Measurements from ENCODE around the gene TAGLN2. TPM values are rescaled to one million over a fixed set of nuclear protein-coding genes. Genes with fewer than 3 reads are reported as not detected.
A peak's percentile ranks its signal among the peaks of the same experiment; 100 is the strongest.

Gene TAGLN2
- total and polyA plus RNA-seq, 9 of the 15 experiments (the other 6 are each of a cell fraction or from before 2014, with no cell fraction given), result 192 to 683 (median 455) TPM

DNA sequence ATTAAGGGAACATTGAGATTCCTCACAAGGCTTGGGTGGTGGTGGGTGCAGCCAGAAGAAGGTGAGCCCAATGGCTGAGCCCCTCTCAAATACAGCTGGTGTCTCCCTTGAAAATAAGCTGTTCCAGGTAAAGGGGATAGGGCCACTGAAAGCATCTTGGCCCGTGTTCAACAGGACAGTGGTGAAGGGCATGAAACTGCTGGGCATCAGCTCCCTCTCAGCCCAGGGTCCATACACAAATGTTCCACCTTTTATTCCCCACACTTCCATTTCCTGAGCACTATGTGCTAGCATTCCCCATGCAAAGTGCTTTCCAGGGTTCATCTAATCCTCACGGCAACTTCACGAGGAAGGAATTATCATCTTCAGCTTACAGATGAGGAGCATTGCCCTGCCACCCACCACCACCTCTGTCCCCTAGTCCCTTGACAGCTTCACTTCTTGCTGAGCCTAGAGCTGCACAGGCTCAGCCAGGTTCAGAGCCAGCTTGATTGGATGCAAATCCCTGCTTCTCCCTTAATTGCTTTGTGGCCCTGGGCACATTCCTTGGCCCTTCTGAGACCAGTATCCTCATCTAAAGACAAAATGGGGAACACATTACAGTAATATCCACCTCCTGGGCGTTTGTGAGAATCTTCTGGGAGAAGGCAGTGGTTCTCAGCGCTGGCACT lies 9.6 kb downstream of the TAGLN2 start:
- ATAC-seq (peak; percentile 12), FAIRE-seq (no peak), DNase-seq (ENCODE audit: extremely low read depth in 1 of 4, low spot score in 3 of 4) (no peak)
- intact Hi-C loops (cut with micrococcal nuclease), result no loop called here
- peaks cover 8% of the 10 kb centered on the region for H4K20me1 ChIP-seq (replicated peaks; ENCODE audit: control insufficient read depth, insufficient read depth, low read length)
- no peak overlapping the region for H3K4me2 ChIP-seq (ENCODE audit: insufficient read depth, low read length)
- no peak overlapping the region for H3K9ac ChIP-seq (ENCODE audit: insufficient read depth in 1 of 2, low read depth in 2 of 2, low read length in 2 of 2)
- peaks cover 47% of the 10 kb centered on the region for H3K36me3 ChIP-seq (ENCODE audit: control insufficient read depth, insufficient read depth, low read length)
- in situ Hi-C loops (cut with MboI), result no loop called here
- no peaks in the 10 kb centered on the region for H3K27me3 ChIP-seq (ENCODE audit: control insufficient read depth in 2 of 2, insufficient read depth in 2 of 2, low read length in 2 of 2)
- H2AFZ ChIP-seq (ENCODE audit: low read depth, low read length), result no peak overlapping the region
- BruUV-seq (replicated peaks), result no TSS peak
- H3K4me1 ChIP-seq (replicated peaks in 1 of 2; ENCODE audit: control insufficient read depth in 2 of 2, insufficient read depth in 2 of 2, low read length in 2 of 2), result peaks cover 9 to 14% of the 10 kb centered on the region in 2 experiments
- peaks cover 13% of the 10 kb centered on the region for H3K79me2 ChIP-seq (ENCODE audit: control insufficient read depth, insufficient read depth, low read length)
- H3K9me1 ChIP-seq (ENCODE audit: control insufficient read depth, insufficient read depth, low read length), result peaks cover 3% of the 10 kb centered on the region
- ChIA-PET CTCF (ENCODE audit: low intra/inter-chr PET ratio) (no interaction called here), POLR2A (interaction anchor here (0.6 to 4.1 kb wide), 9 partner anchors 8 to 749 kb away, joined by 3 to 35 read pairs (median 5); partner anchors contain the start of gene TAGLN2)
- H3K9me3 ChIP-seq (replicated peaks; ENCODE audit: control insufficient read depth, insufficient read depth, low read depth, low read length), result no peaks in the 10 kb centered on the region
- WGBS (ENCODE audit: insufficient coverage, low coverage, missing lambda C conversion rate), result 64% methylated on average over 5 of the region's 5 CpGs
- H3K27ac ChIP-seq (ENCODE audit: extremely low read depth, low read depth, low read length), result no peak overlapping the region
- no peak overlapping the region for H3K4me3 ChIP-seq
- TF ChIP-seq SUPT5H (IDR thresholded peaks at IDR 0.05), result 0 out of 2 replicates have a peak, but pooled peaks have one; percentile 41
- TF ChIP-seq, protein P1, sequence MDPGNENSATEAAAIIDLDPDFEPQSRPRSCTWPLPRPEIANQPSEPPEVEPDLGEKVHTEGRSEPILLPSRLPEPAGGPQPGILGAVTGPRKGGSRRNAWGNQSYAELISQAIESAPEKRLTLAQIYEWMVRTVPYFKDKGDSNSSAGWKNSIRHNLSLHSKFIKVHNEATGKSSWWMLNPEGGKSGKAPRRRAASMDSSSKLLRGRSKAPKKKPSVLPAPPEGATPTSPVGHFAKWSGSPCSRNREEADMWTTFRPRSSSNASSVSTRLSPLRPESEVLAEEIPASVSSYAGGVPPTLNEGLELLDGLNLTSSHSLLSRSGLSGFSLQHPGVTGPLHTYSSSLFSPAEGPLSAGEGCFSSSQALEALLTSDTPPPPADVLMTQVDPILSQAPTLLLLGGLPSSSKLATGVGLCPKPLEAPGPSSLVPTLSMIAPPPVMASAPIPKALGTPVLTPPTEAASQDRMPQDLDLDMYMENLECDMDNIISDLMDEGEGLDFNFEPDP (CRISPR knock-in tag; IDR thresholded peaks at IDR 0.05), result no peak
- TF ChIP-seq POLR2A (conservative IDR thresholded peaks at IDR 0.05), result peak; percentile 36; the same call in 1 of the 2 replicates
- no peak for TF ChIP-seq ZNF347 (CRISPR knock-in tag; IDR thresholded peaks at IDR 0.05; ENCODE audit: low read depth)
- peak; percentile 44; the same call in 1 of the 2 replicates for TF ChIP-seq PML (IDR thresholded peaks at IDR 0.05; ENCODE audit: low read length)
- TF ChIP-seq, protein P2, sequence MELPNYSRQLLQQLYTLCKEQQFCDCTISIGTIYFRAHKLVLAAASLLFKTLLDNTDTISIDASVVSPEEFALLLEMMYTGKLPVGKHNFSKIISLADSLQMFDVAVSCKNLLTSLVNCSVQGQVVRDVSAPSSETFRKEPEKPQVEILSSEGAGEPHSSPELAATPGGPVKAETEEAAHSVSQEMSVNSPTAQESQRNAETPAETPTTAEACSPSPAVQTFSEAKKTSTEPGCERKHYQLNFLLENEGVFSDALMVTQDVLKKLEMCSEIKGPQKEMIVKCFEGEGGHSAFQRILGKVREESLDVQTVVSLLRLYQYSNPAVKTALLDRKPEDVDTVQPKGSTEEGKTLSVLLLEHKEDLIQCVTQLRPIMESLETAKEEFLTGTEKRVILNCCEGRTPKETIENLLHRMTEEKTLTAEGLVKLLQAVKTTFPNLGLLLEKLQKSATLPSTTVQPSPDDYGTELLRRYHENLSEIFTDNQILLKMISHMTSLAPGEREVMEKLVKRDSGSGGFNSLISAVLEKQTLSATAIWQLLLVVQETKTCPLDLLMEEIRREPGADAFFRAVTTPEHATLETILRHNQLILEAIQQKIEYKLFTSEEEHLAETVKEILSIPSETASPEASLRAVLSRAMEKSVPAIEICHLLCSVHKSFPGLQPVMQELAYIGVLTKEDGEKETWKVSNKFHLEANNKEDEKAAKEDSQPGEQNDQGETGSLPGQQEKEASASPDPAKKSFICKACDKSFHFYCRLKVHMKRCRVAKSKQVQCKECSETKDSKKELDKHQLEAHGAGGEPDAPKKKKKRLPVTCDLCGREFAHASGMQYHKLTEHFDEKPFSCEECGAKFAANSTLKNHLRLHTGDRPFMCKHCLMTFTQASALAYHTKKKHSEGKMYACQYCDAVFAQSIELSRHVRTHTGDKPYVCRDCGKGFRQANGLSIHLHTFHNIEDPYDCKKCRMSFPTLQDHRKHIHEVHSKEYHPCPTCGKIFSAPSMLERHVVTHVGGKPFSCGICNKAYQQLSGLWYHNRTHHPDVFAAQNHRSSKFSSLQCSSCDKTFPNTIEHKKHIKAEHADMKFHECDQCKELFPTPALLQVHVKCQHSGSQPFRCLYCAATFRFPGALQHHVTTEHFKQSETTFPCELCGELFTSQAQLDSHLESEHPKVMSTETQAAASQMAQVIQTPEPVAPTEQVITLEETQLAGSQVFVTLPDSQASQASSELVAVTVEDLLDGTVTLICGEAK (IDR thresholded peaks at IDR 0.05), result no peak
- TF ChIP-seq, protein P2 (CRISPR knock-in tag; IDR thresholded peaks at IDR 0.05), result no peak
- TF ChIP-seq RFX1 (IDR thresholded peaks at IDR 0.05), result no peak
- TF ChIP-seq CREBBP (IDR thresholded peaks at IDR 0.05; ENCODE audit: low read depth, low read length), result no peak
